ENCODE data around the gene DOCK4.

The DOCK4 gene

GRCh38 chr7:111835066-111835465, 371.1 kb downstream of the DOCK4 start:
- Histone ChIP-seq H3K27me3 (ENCODE audit: insufficient read depth, poor library complexity, severe bottlenecking) (no peaks in the 10 kb centered on the region), H3K27ac (replicated peaks) (no peak overlapping the region), H3K4me3 (replicated peaks; ENCODE audit: insufficient read depth, low read length) (no peak overlapping the region)
- TF ChIP-seq, protein P1, sequence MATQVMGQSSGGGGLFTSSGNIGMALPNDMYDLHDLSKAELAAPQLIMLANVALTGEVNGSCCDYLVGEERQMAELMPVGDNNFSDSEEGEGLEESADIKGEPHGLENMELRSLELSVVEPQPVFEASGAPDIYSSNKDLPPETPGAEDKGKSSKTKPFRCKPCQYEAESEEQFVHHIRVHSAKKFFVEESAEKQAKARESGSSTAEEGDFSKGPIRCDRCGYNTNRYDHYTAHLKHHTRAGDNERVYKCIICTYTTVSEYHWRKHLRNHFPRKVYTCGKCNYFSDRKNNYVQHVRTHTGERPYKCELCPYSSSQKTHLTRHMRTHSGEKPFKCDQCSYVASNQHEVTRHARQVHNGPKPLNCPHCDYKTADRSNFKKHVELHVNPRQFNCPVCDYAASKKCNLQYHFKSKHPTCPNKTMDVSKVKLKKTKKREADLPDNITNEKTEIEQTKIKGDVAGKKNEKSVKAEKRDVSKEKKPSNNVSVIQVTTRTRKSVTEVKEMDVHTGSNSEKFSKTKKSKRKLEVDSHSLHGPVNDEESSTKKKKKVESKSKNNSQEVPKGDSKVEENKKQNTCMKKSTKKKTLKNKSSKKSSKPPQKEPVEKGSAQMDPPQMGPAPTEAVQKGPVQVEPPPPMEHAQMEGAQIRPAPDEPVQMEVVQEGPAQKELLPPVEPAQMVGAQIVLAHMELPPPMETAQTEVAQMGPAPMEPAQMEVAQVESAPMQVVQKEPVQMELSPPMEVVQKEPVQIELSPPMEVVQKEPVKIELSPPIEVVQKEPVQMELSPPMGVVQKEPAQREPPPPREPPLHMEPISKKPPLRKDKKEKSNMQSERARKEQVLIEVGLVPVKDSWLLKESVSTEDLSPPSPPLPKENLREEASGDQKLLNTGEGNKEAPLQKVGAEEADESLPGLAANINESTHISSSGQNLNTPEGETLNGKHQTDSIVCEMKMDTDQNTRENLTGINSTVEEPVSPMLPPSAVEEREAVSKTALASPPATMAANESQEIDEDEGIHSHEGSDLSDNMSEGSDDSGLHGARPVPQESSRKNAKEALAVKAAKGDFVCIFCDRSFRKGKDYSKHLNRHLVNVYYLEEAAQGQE (IDR thresholded peaks at IDR 0.05; ENCODE audit: insufficient replicate concordance, low read depth): no peak
- TF ChIP-seq, protein P2, sequence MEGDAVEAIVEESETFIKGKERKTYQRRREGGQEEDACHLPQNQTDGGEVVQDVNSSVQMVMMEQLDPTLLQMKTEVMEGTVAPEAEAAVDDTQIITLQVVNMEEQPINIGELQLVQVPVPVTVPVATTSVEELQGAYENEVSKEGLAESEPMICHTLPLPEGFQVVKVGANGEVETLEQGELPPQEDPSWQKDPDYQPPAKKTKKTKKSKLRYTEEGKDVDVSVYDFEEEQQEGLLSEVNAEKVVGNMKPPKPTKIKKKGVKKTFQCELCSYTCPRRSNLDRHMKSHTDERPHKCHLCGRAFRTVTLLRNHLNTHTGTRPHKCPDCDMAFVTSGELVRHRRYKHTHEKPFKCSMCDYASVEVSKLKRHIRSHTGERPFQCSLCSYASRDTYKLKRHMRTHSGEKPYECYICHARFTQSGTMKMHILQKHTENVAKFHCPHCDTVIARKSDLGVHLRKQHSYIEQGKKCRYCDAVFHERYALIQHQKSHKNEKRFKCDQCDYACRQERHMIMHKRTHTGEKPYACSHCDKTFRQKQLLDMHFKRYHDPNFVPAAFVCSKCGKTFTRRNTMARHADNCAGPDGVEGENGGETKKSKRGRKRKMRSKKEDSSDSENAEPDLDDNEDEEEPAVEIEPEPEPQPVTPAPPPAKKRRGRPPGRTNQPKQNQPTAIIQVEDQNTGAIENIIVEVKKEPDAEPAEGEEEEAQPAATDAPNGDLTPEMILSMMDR (IDR thresholded peaks at IDR 0.05; ENCODE audit: insufficient read depth, low read length): no peak
- TF ChIP-seq POLR2AphosphoS5 (IDR thresholded peaks at IDR 0.05; ENCODE audit: low read depth) (no peak), GABPA (IDR thresholded peaks at IDR 0.05; ENCODE audit: low read depth) (no peak), SPI1 (IDR thresholded peaks at IDR 0.05; ENCODE audit: borderline replicate concordance, low read depth) (no peak)
- DNase-seq (ENCODE audit: low read depth in 1 of 2, low spot score in 1 of 2): no peak

GRCh38 chr7:111834367-111834766, 371.8 kb downstream of the DOCK4 start:
- Histone ChIP-seq H3K4me3 (replicated peaks; ENCODE audit: insufficient read depth, low read length) (no peak overlapping the region), H3K27me3 (ENCODE audit: insufficient read depth, poor library complexity, severe bottlenecking) (no peaks in the 10 kb centered on the region), H3K27ac (replicated peaks) (no peak overlapping the region)
- no peak for DNase-seq (ENCODE audit: low read depth in 1 of 2, low spot score in 1 of 2)
- TF ChIP-seq POLR2AphosphoS5 (IDR thresholded peaks at IDR 0.05; ENCODE audit: low read depth) (no peak), SPI1 (IDR thresholded peaks at IDR 0.05; ENCODE audit: borderline replicate concordance, low read depth) (no peak), GABPA (IDR thresholded peaks at IDR 0.05; ENCODE audit: low read depth) (no peak)
- TF ChIP-seq, protein P2 (IDR thresholded peaks at IDR 0.05; ENCODE audit: insufficient read depth, low read length): no peak
- TF ChIP-seq, protein P1 (IDR thresholded peaks at IDR 0.05; ENCODE audit: insufficient replicate concordance, low read depth): no peak

DNA sequence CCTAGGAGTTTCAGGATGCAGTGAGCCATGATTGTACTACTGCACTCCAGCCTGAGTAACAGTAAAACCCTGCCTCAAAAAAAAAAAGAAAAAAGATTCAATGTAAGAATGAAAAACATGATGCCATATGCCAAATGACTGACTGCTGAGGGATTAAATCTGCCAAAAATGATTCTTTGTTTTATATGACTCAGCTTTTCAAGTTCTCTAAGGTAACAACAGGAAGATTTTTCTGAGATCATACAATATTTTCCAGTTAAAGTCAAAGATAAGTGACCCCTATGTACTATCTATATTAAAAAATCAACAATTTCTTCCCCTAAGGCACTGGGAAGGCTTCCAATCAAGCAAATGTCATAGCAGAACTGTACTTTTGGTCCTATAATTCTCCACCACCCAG, 372.7 kb downstream of the DOCK4 start:
- no peak for DNase-seq (ENCODE audit: low read depth in 1 of 2, low spot score in 1 of 2)
- no peak overlapping the region for H3K4me3 ChIP-seq (replicated peaks; ENCODE audit: insufficient read depth, low read length)
- TF ChIP-seq, protein P1 (IDR thresholded peaks at IDR 0.05; ENCODE audit: insufficient replicate concordance, low read depth): no peak
- TF ChIP-seq, protein P2 (IDR thresholded peaks at IDR 0.05; ENCODE audit: insufficient read depth, low read length): no peak
- TF ChIP-seq SPI1 (IDR thresholded peaks at IDR 0.05; ENCODE audit: borderline replicate concordance, low read depth) (no peak), GABPA (IDR thresholded peaks at IDR 0.05; ENCODE audit: low read depth) (no peak), POLR2AphosphoS5 (IDR thresholded peaks at IDR 0.05; ENCODE audit: low read depth) (no peak)
- H3K27me3 ChIP-seq (ENCODE audit: insufficient read depth, poor library complexity, severe bottlenecking): no peaks in the 10 kb centered on the region
- H3K27ac ChIP-seq (replicated peaks): no peak overlapping the region
